ENCODE measurements around the gene APP.

DNA sequence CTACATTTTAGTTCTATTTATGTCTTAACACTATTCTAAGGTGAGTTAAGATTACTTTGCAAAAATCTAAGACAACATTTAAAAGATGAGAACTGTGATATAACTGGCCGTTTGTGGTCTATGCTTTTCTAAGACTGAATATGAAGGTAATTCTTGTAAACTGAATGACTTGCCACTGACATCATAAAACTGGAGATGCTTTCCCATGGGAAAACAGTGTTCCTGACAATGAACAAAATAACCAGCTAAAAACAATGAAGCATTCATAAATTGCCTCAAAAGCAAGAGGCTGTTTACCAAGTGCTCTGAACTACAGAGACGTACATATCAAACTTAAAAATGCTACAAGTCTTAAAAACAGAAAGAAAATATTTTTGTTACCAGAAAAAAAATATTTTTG, 54.7 kb downstream of the APP start:
- TF ChIP-seq, protein P1, sequence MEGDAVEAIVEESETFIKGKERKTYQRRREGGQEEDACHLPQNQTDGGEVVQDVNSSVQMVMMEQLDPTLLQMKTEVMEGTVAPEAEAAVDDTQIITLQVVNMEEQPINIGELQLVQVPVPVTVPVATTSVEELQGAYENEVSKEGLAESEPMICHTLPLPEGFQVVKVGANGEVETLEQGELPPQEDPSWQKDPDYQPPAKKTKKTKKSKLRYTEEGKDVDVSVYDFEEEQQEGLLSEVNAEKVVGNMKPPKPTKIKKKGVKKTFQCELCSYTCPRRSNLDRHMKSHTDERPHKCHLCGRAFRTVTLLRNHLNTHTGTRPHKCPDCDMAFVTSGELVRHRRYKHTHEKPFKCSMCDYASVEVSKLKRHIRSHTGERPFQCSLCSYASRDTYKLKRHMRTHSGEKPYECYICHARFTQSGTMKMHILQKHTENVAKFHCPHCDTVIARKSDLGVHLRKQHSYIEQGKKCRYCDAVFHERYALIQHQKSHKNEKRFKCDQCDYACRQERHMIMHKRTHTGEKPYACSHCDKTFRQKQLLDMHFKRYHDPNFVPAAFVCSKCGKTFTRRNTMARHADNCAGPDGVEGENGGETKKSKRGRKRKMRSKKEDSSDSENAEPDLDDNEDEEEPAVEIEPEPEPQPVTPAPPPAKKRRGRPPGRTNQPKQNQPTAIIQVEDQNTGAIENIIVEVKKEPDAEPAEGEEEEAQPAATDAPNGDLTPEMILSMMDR (IDR thresholded peaks at IDR 0.05) = no peak
- TF ChIP-seq NFYB (CRISPR knock-in tag; conservative IDR thresholded peaks at IDR 0.05; ENCODE audit: low read depth) (no peak), TEAD4 (CRISPR knock-in tag; IDR thresholded peaks at IDR 0.05) (no peak), NR1H2 (CRISPR knock-in tag; IDR thresholded peaks at IDR 0.05) (no peak), MXD4 (CRISPR knock-in tag; IDR thresholded peaks at IDR 0.05; ENCODE audit: borderline replicate concordance) (no peak), STAT6 (CRISPR knock-in tag; conservative IDR thresholded peaks at IDR 0.05; ENCODE audit: low read depth) (no peak), FOXP1 (CRISPR knock-in tag; IDR thresholded peaks at IDR 0.05; ENCODE audit: borderline replicate concordance) (no peak), NR2C2 (CRISPR knock-in tag; IDR thresholded peaks at IDR 0.05) (no peak)
- TF ChIP-seq, protein P2, sequence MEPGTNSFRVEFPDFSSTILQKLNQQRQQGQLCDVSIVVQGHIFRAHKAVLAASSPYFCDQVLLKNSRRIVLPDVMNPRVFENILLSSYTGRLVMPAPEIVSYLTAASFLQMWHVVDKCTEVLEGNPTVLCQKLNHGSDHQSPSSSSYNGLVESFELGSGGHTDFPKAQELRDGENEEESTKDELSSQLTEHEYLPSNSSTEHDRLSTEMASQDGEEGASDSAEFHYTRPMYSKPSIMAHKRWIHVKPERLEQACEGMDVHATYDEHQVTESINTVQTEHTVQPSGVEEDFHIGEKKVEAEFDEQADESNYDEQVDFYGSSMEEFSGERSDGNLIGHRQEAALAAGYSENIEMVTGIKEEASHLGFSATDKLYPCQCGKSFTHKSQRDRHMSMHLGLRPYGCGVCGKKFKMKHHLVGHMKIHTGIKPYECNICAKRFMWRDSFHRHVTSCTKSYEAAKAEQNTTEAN (CRISPR knock-in tag; IDR thresholded peaks at IDR 0.05) = no peak
